Measurements from ENCODE around the gene IFT20.
"Not testable (repeated sequence)": the region's sequence is repeated elsewhere in the genome, so short reads cannot be mapped to it uniquely, and the experiment has no call there.

Gene IFT20

GRCh38 chr17:28306954-28307401 lies 28.3 kb downstream of the IFT20 start:
- no peak for DNase-seq

- no peak for DNase-seq
Measured at GRCh38 chr17:28298449-28298848, 36.8 kb downstream of the IFT20 start.

- DNase-seq, result no peak
Measured at GRCh38 chr17:28295677-28296578, 39.3 kb downstream of the IFT20 start.

- no peak for DNase-seq
Measured at GRCh38 chr17:28293994-28294393, 41.3 kb downstream of the IFT20 start.

- not testable (repeated sequence) for DNase-seq
Measured at GRCh38 chr17:28292878-28293277, 42.4 kb downstream of the IFT20 start.

GRCh38 chr17:28291780-28292330 lies 43.4 kb downstream of the IFT20 start:
- no peak for DNase-seq

GRCh38 chr17:28290703-28291102 lies 44.6 kb downstream of the IFT20 start:
- DNase-seq, result no peak

GRCh38 chr17:28285965-28286364 lies 49.3 kb downstream of the IFT20 start:
- no peak for DNase-seq

- DNase-seq, result no peak
Measured at GRCh38 chr17:28282596-28282995, 52.7 kb downstream of the IFT20 start.

- DNase-seq, result no peak
Measured at GRCh38 chr17:28280826-28281225, 54.4 kb downstream of the IFT20 start.

GRCh38 chr17:28279411-28279810 lies 55.9 kb downstream of the IFT20 start:
- no peak for DNase-seq
